Pulmonary artery endothelial cell (primary cell): ENCODE results near the gene BTBD1. TPM values are rescaled to one million over a fixed set of nuclear protein-coding genes. Genes with fewer than 3 reads are reported as not detected.

ENCODE experiments used
- DNase-seq: peaks from one replicate; pipeline ENCODE4 v3.0.0-alpha.2; 2011; ENCODE audit warnings: low read depth, low spot score
- total RNA-seq: library from RNA; depleted of rRNA; stranded (reverse); fragments of >200 nt; gene quantifications from 2 replicates; pipeline ENCODE4 v1.2.3, GENCODE V29; 2014

Gene BTBD1
- 115 and 126 TPM in 2 replicates for total RNA-seq

GRCh38 chr15:83066734-83067637 is at the start of gene BTBD1:
TSS of gene BTBD1 (minus strand) at chr15:83067252. CDS start at chr15:83067151, 101 bp downstream.
- DNase-seq: peak; percentile 64

DNA sequence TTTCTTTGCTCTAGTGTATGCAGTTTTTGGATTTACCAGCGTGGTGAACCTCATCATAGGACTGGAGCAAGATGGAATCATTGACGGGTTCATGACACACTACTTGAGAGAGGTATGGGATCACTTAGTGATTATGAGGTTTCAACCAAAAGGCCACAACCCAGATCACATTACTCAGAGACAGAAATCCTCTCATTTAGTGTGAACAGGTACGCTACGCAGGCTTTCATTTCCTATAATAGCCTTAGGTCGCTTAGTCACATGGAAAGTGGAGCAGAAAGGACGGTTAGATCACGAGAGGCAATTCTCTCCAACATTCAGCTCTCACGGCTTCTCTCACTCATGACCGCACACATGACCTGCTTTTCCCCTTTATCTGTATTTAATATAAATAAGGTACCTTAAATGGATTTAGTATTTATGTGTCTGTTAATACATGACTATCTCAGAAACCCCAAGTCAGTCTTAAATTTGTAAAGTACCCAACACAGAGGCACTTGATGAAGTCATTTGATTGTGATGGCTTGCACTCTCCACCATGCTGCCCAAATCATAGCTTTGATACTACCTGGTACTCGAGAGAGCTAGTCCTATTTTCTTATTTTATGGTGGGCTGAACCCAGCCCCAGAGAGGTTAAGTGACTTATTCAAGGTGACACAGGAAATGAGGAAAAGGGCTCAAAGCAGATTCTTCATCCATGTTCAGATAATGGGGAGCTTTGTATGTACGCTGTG is 48.9 kb upstream of the BTBD1 start:
- no peak for DNase-seq

- no peak for DNase-seq
Measured at GRCh38 chr15:83115410-83115809, 48.4 kb upstream of the BTBD1 start.

DNA sequence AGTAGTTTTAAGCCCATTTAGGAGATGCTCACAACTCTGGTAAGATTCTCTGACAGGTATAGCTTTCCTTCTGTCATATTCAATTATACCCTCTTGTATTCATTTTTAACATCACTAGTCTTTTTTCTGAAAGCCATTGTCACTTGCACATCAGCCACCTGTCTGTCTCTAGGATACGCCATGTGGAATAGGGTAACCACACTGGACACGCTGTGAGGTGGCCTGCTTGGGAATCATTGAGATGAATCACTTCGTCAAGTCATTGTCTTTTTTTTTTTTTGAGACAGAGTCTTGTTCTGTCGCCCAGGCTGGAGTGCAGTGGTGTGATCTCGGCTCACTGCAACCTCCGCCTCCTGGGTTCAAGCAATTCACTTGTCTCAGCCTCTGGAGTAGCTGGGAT is 47.8 kb upstream of the BTBD1 start:
- no peak for DNase-seq

DNA sequence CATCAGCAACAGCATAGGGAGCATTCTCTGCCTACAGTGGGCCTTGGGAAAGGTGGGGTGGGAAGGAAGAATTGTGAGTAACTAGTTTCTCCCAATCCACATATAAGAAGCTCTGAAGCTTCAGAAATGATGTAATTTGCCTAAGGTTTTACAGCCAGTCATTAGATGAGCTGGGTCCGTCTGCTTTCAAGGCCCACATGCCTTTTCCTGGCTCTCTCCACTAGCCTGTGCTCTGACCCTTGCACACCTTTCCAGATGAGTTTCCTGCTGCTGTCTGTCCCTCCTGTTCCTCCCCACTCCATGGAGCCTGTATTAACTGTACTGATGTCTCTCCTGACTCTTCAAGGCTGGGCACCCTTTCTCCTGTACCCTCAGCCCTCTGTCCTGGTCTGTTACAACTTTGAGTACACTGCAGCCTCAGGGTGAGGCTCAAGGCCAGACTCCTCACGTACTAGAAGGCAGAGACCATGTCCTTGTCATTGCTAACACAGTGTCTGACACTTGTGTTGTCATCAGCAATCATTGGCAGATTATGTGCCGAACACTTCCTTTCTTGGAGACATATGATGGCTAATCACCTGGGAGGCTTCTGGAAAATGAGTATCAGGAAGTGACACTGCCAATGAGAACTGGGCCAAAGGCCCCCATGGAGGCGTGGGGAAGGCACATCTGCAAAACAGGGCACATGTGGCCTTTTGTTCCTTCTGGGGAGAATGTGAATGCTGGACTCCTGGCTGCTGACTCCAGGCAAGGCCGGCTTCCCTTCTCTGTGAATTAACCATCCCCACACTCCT is 47.0 kb upstream of the BTBD1 start:
- DNase-seq: no peak

DNA sequence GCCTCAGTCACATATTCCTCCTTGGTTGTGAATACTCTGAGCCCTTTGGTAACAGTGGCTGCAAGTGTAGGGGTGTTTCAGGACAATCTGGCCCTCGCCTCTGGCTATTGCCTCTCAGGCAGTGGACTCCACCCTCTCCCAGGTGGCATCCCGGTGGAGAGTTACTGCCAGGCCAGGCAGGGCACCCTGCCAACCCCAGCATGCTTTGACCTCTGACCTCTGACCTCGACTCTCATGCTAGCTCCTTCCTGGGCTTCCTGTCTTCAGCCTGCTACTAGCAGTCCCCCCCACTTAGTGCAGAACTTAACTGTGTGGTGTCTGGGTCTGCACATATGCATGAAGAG is 45.9 kb upstream of the BTBD1 start:
- no peak for DNase-seq

GRCh38 chr15:83112233-83112955 is 45.3 kb upstream of the BTBD1 start:
- peak; percentile 88 for DNase-seq

DNA sequence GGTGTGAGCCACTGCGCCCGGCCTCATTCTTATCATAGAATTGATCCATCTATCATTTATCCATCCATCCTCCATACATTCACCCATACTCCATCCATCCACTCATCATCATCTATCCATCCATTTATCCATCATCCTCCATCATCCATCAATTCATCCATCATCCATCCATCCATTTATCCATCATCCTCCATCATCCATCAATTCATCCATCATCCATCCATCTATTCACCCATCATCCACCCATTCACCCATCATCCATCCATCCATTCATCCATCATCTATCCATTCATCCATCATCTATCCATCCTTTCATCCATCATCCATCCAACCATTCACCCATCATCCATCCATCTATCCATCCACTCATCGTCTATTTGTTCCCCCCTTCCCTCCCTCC is 44.1 kb upstream of the BTBD1 start:
- no peak for DNase-seq

DNA sequence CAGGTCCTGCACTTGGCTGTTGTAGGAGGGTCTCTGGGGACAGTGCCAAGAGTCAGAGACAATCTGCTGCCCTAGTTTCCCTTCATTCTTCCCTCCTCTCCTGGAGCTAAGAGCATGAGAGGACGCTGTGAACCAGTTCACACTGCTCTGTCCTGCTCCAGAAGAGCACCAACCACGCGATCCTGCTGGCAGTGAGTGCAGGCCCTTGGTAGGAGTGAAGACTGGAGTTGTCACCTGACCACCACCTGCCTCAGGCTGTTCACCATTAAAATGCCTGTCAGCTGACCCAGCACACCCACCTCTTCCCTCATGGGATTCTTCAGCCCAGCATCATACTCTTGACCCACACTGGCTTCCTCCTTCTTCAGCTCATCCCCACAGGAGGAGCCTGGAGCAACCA is 43.3 kb upstream of the BTBD1 start:
- no peak for DNase-seq

DNA sequence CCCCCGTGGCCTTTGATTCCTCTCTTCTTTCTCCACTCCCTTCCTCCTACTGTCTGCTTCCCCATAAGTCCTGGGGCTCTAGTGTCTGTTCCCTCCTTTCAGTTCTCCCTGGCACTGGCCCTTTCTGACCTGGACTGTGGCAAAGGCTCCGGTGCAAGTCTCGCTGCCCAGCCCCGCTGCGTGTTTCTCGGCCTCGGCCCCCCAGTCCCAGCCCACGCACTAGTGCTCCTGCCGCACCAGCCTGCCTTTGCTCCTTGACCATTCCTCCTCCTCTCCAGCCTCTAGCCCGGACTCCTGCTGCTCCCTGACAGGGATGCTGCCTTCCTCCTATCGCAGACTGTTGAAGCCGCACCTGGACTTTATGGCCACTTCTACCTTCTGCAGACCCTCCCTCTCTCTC is 42.5 kb upstream of the BTBD1 start:
- DNase-seq: no peak

GRCh38 chr15:83108266-83109219 is 41.5 kb upstream of the BTBD1 start:
- DNase-seq: peak; percentile 79

DNA sequence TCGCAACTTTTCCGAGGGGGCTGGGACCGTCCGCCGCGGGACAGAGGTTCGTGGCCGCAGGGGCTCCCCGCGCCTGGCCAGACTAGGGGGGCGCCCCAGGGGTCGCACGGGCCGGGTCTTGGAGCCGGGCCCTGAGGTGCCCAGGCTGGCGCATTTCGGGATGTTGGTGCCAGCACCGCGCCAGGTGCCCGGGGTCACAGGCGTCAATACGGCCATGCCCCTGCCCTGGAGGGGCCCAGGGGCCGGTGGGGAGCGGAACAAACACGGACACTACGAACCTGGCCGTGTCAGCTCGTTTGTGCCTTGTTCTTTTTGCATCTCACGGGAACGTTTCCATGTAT is 40.8 kb upstream of the BTBD1 start:
- DNase-seq: no peak

GRCh38 chr15:83106994-83107840 is 40.2 kb upstream of the BTBD1 start, which contains the start of gene TM6SF1:
TSS of gene TM6SF1 (plus strand) at chr15:83107645. CDS start at chr15:83107681, 36 bp downstream.
- no peak for DNase-seq

DNA sequence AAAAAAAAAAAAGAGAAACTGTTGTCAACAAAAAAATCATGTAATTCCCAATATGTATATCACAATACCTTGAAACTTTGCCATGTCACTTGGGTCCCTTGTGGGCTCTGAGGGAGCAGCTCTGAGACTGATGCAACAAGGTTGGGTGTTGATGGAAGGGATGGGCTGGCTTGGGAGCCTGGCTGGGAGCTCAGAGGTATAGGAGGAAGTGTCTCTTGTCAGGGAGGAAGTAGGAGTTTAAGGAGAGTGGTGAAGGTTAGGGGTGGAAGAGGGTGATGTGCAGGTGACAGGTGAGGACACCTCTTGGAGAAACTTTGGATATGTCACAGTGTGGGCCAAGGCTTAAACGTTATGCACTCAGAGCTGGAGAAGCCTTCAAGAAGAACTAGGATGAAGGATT is 38.4 kb upstream of the BTBD1 start:
- DNase-seq: no peak

- no peak for DNase-seq
Measured at GRCh38 chr15:83104141-83104540, 37.1 kb upstream of the BTBD1 start.

- no peak for DNase-seq
Measured at GRCh38 chr15:83102346-83102745, 35.3 kb upstream of the BTBD1 start.

DNA sequence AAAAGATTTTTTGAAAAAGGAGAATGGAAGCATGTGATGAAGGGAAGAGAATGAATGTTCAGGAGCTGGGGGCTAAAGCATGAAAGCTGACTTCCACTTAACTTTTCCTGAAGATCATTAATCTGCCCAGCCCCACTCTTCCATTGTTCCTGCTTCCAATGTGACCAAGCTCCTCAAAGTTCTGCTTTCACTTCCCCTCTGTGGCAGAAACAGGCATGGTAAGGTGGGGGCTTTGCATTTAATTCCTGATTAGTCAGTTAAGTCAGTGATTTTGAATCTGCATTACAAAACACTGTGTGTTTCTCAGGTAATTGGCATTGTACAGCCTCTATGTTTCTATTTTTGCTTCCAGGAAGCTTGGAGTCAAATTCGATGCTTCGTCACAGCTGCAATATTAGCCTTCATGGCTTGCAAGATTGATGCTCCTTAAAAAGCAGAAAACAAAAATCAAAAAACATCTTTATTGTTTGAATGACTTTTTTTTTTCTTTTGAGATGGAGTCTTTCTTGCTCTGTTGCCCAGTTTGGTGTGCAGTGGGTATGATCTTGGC is 33.1 kb upstream of the BTBD1 start:
- DNase-seq: no peak

GRCh38 chr15:83099290-83099689 is 32.2 kb upstream of the BTBD1 start:
- DNase-seq: no peak

GRCh38 chr15:83098079-83098478 is 31.0 kb upstream of the BTBD1 start:
- DNase-seq: no peak
